Measurements from ENCODE around the gene SETBP1.
"Not testable (repeated sequence)": the region's sequence is repeated elsewhere in the genome, so short reads cannot be mapped to it uniquely, and the experiment has no call there.

SETBP1 gene

GRCh38 chr18:44793685-44794084 lies 113.0 kb downstream of the SETBP1 start:
- DNase-seq (ENCODE audit: low spot score in 2 of 2) (no peak), ATAC-seq (ENCODE audit: low read depth) (no peak)
- Mint-ChIP-seq H3K4me1 (peaks cover 47% of the 10 kb centered on the region), H3K27me3 (no peaks in the 10 kb centered on the region), H3K9me3 (no peaks in the 10 kb centered on the region), H3K4me3 (no peak overlapping the region), H3K36me3 (peaks cover 20% of the 10 kb centered on the region), H3K27ac (peak overlapping the region; percentile 94)

- ATAC-seq (ENCODE audit: low read depth) (no peak), DNase-seq (ENCODE audit: low spot score in 2 of 2) (no peak)
- H3K4me1 Mint-ChIP-seq: peaks cover 62% of the 10 kb centered on the region
- peak overlapping the region; percentile 94 for H3K27ac Mint-ChIP-seq
- peaks cover 23% of the 10 kb centered on the region for H3K36me3 Mint-ChIP-seq
- H3K4me3 Mint-ChIP-seq: no peak overlapping the region
- peaks cover under 1% of the 10 kb centered on the region for H3K9me3 Mint-ChIP-seq
- H3K27me3 Mint-ChIP-seq: no peaks in the 10 kb centered on the region
Observed at GRCh38 chr18:44795241-44795640, 114.6 kb downstream of the SETBP1 start.

- Mint-ChIP-seq H3K27ac (peak overlapping the region; percentile 94), H3K36me3 (peaks cover 27% of the 10 kb centered on the region), H3K4me1 (peaks cover 65% of the 10 kb centered on the region), H3K9me3 (peaks cover 4% of the 10 kb centered on the region), H3K4me3 (no peak overlapping the region), H3K27me3 (no peaks in the 10 kb centered on the region)
- ATAC-seq (ENCODE audit: low read depth) (no peak), DNase-seq (ENCODE audit: low spot score in 2 of 2) (no peak)
Observed at GRCh38 chr18:44796429-44797428, 116.0 kb downstream of the SETBP1 start.

GRCh38 chr18:44798433-44799048 lies 117.9 kb downstream of the SETBP1 start:
- peak in 1 of 2 donors; percentile 27 for DNase-seq (ENCODE audit: low spot score in 2 of 2)
- H3K27ac Mint-ChIP-seq: peak overlapping the region; percentile 94
- no peaks in the 10 kb centered on the region for H3K27me3 Mint-ChIP-seq
- peak overlapping the region; percentile 59 for H3K4me3 Mint-ChIP-seq
- peaks cover 72% of the 10 kb centered on the region for H3K4me1 Mint-ChIP-seq
- peaks cover 34% of the 10 kb centered on the region for H3K36me3 Mint-ChIP-seq
- peaks cover 4% of the 10 kb centered on the region for H3K9me3 Mint-ChIP-seq
- peak; percentile 85 for ATAC-seq (ENCODE audit: low read depth)

- Mint-ChIP-seq H3K4me1 (peaks cover 71% of the 10 kb centered on the region), H3K27me3 (no peaks in the 10 kb centered on the region), H3K9me3 (peaks cover 4% of the 10 kb centered on the region), H3K4me3 (peak overlapping the region; percentile 65), H3K36me3 (peaks cover 35% of the 10 kb centered on the region), H3K27ac (peak overlapping the region; percentile 94)
- ATAC-seq (ENCODE audit: low read depth) (no peak), DNase-seq (ENCODE audit: low spot score in 2 of 2) (no peak)
Observed at GRCh38 chr18:44799382-44799906, 118.8 kb downstream of the SETBP1 start.

- H3K27ac Mint-ChIP-seq: peak overlapping the region; percentile 94
- peak overlapping the region; percentile 65 for H3K4me3 Mint-ChIP-seq
- H3K4me1 Mint-ChIP-seq: peaks cover 70% of the 10 kb centered on the region
- peaks cover 4% of the 10 kb centered on the region for H3K9me3 Mint-ChIP-seq
- ATAC-seq (ENCODE audit: low read depth) (peak; percentile 65), DNase-seq (ENCODE audit: low spot score in 2 of 2) (no peak)
- H3K27me3 Mint-ChIP-seq: no peaks in the 10 kb centered on the region
- peaks cover 35% of the 10 kb centered on the region for H3K36me3 Mint-ChIP-seq
Observed at GRCh38 chr18:44799907-44800421, 119.3 kb downstream of the SETBP1 start.

- H3K27me3 Mint-ChIP-seq; ATAC-seq (ENCODE audit: low read depth); DNase-seq (ENCODE audit: low spot score in 2 of 2); H3K9me3 Mint-ChIP-seq; H3K4me3 Mint-ChIP-seq: not testable (repeated sequence)
- peak overlapping the region; percentile 94 for H3K27ac Mint-ChIP-seq
- peaks cover 36% of the 10 kb centered on the region for H3K36me3 Mint-ChIP-seq
- H3K4me1 Mint-ChIP-seq: peaks cover 71% of the 10 kb centered on the region
Observed at GRCh38 chr18:44800766-44801165, 120.1 kb downstream of the SETBP1 start.

- ATAC-seq (ENCODE audit: low read depth) (no peak), DNase-seq (ENCODE audit: low spot score in 2 of 2) (no peak)
- Mint-ChIP-seq H3K27ac (peak overlapping the region; percentile 68), H3K36me3 (peaks cover 36% of the 10 kb centered on the region), H3K9me3 (peaks cover 4% of the 10 kb centered on the region), H3K4me3 (no peak overlapping the region), H3K27me3 (no peaks in the 10 kb centered on the region), H3K4me1 (peaks cover 70% of the 10 kb centered on the region)
Observed at GRCh38 chr18:44801781-44802180, 121.1 kb downstream of the SETBP1 start.

- peaks cover 67% of the 10 kb centered on the region for H3K4me1 Mint-ChIP-seq
- H3K27me3 Mint-ChIP-seq: no peaks in the 10 kb centered on the region
Observed at GRCh38 chr18:44802508-44802907, 121.8 kb downstream of the SETBP1 start.

GRCh38 chr18:44803019-44803650 lies 122.4 kb downstream of the SETBP1 start:
- Mint-ChIP-seq H3K9me3 (peaks cover 4% of the 10 kb centered on the region), H3K27me3 (no peaks in the 10 kb centered on the region), H3K4me3 (no peak overlapping the region), H3K4me1 (peaks cover 64% of the 10 kb centered on the region), H3K27ac (peak overlapping the region; percentile 68), H3K36me3 (peaks cover 35% of the 10 kb centered on the region)
- no peak for DNase-seq (ENCODE audit: low spot score in 2 of 2)
- no peak for ATAC-seq (ENCODE audit: low read depth)

More at GRCh38 chr18:44802508-44802907, 121.8 kb downstream of the SETBP1 start:
- DNase-seq (ENCODE audit: low spot score in 2 of 2) (no peak), ATAC-seq (ENCODE audit: low read depth) (no peak)
- H3K36me3 Mint-ChIP-seq: peaks cover 36% of the 10 kb centered on the region
- peak overlapping the region; percentile 68 for H3K27ac Mint-ChIP-seq
- peaks cover 4% of the 10 kb centered on the region for H3K9me3 Mint-ChIP-seq
- H3K4me3 Mint-ChIP-seq: no peak overlapping the region

GRCh38 chr18:44804033-44804432 lies 123.3 kb downstream of the SETBP1 start:
- peak overlapping the region; percentile 74 for H3K27ac Mint-ChIP-seq

GRCh38 chr18:44805176-44805575 lies 124.5 kb downstream of the SETBP1 start:
- no peak for ATAC-seq (ENCODE audit: low read depth)
- H3K27ac Mint-ChIP-seq: peak overlapping the region; percentile 26
- H3K4me3 Mint-ChIP-seq: no peak overlapping the region
- DNase-seq (ENCODE audit: low spot score in 2 of 2): no peak
- peaks cover 59% of the 10 kb centered on the region for H3K4me1 Mint-ChIP-seq
- peaks cover 44% of the 10 kb centered on the region for H3K36me3 Mint-ChIP-seq
- H3K27me3 Mint-ChIP-seq: no peaks in the 10 kb centered on the region
- H3K9me3 Mint-ChIP-seq: peaks cover 4% of the 10 kb centered on the region

More at GRCh38 chr18:44804033-44804432, 123.3 kb downstream of the SETBP1 start:
- DNase-seq (ENCODE audit: low spot score in 2 of 2) (no peak), ATAC-seq (ENCODE audit: low read depth) (no peak)
- H3K4me1 Mint-ChIP-seq: peaks cover 66% of the 10 kb centered on the region
- H3K27me3 Mint-ChIP-seq: no peaks in the 10 kb centered on the region
- H3K36me3 Mint-ChIP-seq: peaks cover 44% of the 10 kb centered on the region
- peaks cover 4% of the 10 kb centered on the region for H3K9me3 Mint-ChIP-seq
- H3K4me3 Mint-ChIP-seq: no peak overlapping the region

GRCh38 chr18:44805643-44806042 lies 125.0 kb downstream of the SETBP1 start:
- Mint-ChIP-seq H3K27ac (peak overlapping the region; percentile 26), H3K4me1 (peaks cover 58% of the 10 kb centered on the region)

More at GRCh38 chr18:44805643-44806042, 125.0 kb downstream of the SETBP1 start:
- DNase-seq (ENCODE audit: low spot score in 2 of 2): no peak
- Mint-ChIP-seq H3K4me3 (no peak overlapping the region), H3K36me3 (peaks cover 43% of the 10 kb centered on the region), H3K9me3 (no peaks in the 10 kb centered on the region), H3K27me3 (no peaks in the 10 kb centered on the region)
- peak; percentile 34 for ATAC-seq (ENCODE audit: low read depth)

Data from memory B cell (primary cell).